Stimulated activated CD4-positive, alpha-beta T cell treated with anti-CD3 and anti-CD28 coated beads, Interleukin-2, amount 100 ng/mL, for 24 hours (primary cell): ENCODE results near the gene PCDH15.

Source experiments
- DNase-seq, 2 donors: peaks; one replicate each; pipeline ENCODE4 v3.0.0-alpha.2; 2020

PCDH15 gene

GRCh38 chr10:54363390-54363789 is 437.6 kb downstream of the PCDH15 start:
- no peak for DNase-seq

- DNase-seq = no peak
These were observed 459.0 kb downstream of the PCDH15 start for GRCh38 chr10:54342058-54342457.

DNA sequence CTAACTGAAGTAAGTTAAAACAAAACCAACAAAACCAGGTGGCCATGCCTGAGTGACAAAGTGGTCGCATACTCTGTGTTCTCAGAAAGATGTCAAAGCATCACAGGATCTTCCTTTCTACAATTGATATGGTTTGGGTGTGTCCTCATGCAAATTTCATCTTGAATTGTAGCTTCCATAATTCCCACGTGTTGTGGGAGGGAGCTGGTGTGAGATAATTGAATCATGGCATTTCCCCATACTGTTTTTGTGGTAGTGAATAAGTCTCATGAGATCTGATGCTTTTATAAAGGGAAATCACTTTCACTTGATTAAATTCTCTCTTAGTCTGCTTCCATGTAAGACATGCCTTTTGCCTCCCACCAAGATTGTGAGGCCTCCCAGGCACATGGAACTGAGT is 465.7 kb downstream of the PCDH15 start:
- no peak for DNase-seq

GRCh38 chr10:54319341-54319740 is 481.7 kb downstream of the PCDH15 start:
- no peak for DNase-seq

DNA sequence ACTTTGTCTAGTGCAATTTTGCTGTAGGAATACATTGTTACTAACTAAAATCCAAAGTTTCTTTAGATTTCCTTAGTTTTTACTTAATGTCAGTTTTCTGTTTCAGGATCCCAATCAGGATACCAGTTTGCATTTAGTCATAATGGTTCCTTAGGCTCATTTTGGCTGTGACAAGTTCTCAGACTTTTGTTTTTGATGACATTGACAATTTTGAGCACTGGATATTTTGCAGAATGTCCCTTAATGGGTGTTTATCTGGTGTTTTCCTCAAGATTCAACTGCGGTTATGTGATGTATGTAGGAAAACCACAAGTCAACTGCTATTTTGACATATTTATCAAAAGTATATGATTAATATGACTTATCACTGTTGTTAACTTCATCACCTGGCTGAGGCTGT is 482.6 kb downstream of the PCDH15 start:
- no peak for DNase-seq

GRCh38 chr10:54314430-54314829 is 486.6 kb downstream of the PCDH15 start:
- no peak for DNase-seq

DNA sequence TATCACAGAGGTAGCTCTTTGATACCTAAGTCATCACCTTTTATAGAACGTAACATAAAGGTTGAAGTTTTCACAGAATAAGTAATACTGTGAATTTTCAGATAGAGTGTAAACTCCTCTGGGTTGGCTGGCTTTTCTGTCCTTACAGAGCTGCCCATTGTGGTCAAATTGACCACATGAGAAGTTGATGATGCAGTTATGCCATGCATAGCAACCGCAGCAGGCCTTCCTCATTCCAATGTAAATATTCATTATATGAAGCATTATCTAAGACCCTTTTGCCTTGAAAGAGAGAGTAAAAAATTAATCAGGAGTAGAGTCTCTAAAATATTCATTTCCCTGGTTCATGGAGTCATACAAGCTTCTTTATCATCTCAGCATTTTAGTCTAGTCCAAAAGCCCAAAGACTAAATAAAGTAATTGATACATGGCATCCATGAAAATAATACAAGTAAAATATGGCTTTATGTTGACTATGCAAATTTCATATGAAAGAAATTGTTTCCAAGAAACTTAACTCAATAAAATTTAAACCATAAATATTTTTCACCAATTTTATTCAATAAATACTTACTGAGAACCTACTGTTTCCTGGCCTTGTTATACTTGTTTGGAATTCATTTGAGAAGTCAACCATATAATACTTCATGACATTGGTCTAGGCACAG is 516.4 kb downstream of the PCDH15 start:
- DNase-seq = no peak

DNA sequence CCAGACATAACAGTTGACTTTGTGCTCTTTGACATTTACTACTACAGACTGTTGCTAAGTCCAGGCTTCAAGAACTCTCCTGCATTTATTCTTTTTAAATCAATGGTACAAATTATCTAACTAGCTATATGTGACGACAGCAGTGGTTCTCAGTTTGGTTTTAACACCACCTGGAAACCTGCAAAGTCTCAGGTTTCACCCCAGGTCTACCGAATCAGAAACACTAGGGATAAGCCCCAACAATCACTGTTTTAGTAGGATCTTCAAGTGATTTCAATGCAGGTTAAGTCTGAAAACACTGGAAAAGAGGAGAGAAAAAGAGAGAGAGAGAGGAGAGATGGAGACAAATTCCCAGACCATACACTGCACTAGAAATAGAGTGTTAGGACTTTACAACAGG is 519.0 kb downstream of the PCDH15 start:
- DNase-seq = no peak

GRCh38 chr10:54266395-54266794 is 534.6 kb downstream of the PCDH15 start:
- DNase-seq = no peak

DNA sequence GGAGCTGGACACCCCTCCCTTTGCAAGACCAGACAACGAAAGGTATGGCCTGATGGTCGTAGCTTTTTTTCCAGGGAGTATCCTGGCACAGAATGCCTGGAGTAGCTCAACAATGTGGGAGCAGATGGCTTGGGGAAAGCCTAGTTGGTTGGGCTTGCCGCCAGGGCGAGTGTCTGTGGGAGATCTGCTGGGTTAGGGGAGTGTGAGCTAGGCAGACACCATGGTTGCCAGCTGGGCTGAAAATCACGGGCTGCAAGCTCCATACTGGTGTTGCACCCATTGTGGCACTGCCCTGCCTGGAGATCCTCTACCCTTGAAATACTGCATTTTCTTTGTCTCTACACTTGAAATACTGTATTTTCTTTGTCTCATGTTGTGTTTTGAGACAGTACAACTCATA is 538.3 kb downstream of the PCDH15 start:
- DNase-seq = no peak

GRCh38 chr10:54259104-54259503 is 541.9 kb downstream of the PCDH15 start:
- no peak for DNase-seq

- DNase-seq = no peak
These were observed 566.2 kb downstream of the PCDH15 start for GRCh38 chr10:54234832-54235231.

- no peak for DNase-seq
These were observed 597.6 kb downstream of the PCDH15 start for GRCh38 chr10:54203401-54203800.

- no peak for DNase-seq
These were observed 603.0 kb downstream of the PCDH15 start for GRCh38 chr10:54198051-54198450.

GRCh38 chr10:54194806-54195205 is 606.2 kb downstream of the PCDH15 start:
- no peak for DNase-seq

GRCh38 chr10:54159924-54160323 is 641.1 kb downstream of the PCDH15 start:
- no peak for DNase-seq

DNA sequence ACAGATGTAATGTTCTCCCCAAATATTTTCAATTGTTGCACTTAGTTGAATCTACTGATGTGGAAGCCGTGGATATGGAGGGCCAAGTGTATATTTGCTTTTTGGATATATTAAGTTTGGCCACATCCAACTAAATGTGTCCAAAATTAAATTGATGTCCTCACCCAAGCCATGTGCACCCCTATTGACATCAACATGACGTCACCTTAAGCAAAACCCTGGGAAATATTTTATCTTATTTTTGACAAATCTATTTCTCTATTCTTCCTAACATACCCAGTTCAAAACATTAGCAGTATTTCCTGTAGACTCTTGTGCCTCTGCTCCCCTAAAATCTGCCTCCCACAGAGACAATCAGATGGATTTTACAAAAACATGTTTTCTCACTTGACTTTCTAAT is 652.5 kb downstream of the PCDH15 start:
- DNase-seq = no peak

- DNase-seq = no peak
These were observed 661.1 kb downstream of the PCDH15 start for GRCh38 chr10:54139819-54140428.

DNA sequence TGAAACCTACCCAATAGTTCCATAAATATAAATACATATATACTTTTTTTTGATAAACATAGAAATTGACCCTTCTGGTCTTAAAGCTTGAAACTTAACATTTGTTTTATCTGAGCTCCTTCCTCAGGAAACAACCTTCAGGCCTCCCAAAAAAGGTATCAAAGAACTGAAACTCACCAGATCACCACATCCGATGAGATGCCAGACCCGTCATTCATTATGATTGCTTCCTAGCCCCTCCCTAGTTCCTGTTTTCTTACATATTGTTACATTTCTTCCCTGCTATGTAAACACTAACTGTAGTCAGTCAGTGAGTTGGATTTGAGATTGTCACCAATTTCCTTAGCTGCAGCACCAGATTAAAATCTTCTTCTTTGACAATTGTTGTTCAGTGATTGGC is 663.6 kb downstream of the PCDH15 start:
- DNase-seq = no peak

GRCh38 chr10:54133203-54133602 is 667.8 kb downstream of the PCDH15 start:
- DNase-seq = no peak

GRCh38 chr10:54131833-54132232 is 669.2 kb downstream of the PCDH15 start:
- no peak for DNase-seq

- no peak for DNase-seq
These were observed 670.6 kb downstream of the PCDH15 start for GRCh38 chr10:54130394-54130793.

DNA sequence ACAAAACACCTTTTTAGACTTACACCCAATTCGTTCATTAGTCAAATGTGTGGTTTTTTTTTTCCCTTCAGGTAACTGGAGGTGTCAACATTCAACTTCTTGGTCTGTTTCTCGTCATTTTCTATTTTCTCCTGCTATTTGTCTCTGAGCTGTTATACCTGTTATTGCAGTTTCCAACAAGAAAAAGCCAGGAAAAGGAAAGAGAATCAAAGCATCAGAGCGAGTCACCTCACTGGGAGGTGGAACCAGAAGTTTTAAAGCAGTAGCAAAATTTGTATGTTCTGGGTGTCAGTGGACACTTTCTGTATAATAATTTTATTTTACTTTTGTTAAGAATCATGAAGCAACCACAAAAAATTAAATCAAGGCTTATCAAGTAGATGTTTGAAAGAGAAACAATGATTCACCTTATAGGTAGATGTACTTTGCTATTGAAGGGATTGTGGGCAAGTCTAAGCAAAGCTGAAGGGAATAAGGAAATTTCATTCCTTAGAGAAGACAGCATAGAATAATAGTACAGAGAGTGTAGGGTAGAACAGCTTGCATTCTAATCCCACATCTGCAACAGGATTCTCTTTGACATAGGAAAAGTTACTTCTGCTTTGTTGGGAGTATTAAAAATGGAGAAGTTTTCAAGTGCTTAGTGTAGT is 675.8 kb downstream of the PCDH15 start:
- no peak for DNase-seq

GRCh38 chr10:54124209-54124885 is 676.7 kb downstream of the PCDH15 start:
- no peak for DNase-seq
